Astrocyte (in vitro differentiated cells and primary cell): ENCODE results near the gene KCNJ12. TPM values are rescaled to one million over a fixed set of nuclear protein-coding genes. Genes with fewer than 3 reads are reported as not detected.
"Not testable (repeated sequence)": the region's sequence is repeated elsewhere in the genome, so short reads cannot be mapped to it uniquely, and the experiment has no call there.

Source experiments
- DNase-seq: peaks from one replicate; pipeline ENCODE4 v3.0.0-alpha.2; 2010; ENCODE audit warnings: low read depth
- FAIRE-seq: peaks from 2 replicates; lab custom pipeline; 2011; peaks lifted over from hg19 to GRCh38; lab: Jason Lieb, UNC
- H2AFZ ChIP-seq: 2 replicates; pipeline ENCODE4 v1.6.0; 2012; ENCODE audit warnings: low read depth, low read length, inconsistent platforms
- H3K27ac ChIP-seq: 2 replicates; pipeline ENCODE4 v1.5.1; 2011; ENCODE audit warnings: low read depth, low read length, inconsistent platforms
- H3K27me3 ChIP-seq: 2 replicates; pipeline ENCODE4 v1.6.0; 2011; ENCODE audit warnings: low read length, inconsistent platforms; ENCODE audit not compliant: insufficient read depth
- H3K36me3 ChIP-seq: 2 replicates; pipeline ENCODE4 v1.5.1; 2011; ENCODE audit warnings: low read length, inconsistent platforms; ENCODE audit not compliant: insufficient read depth
- H3K4me1 ChIP-seq: 2 replicates; pipeline ENCODE4 v1.5.1; 2011; ENCODE audit warnings: low read length, inconsistent platforms; ENCODE audit not compliant: insufficient read depth
- H3K4me2 ChIP-seq: 2 replicates; pipeline ENCODE4 v1.6.0; 2012; ENCODE audit warnings: low read length, inconsistent platforms
- H3K4me3 ChIP-seq: 2 replicates; pipeline ENCODE4 v1.5.1; 2011; ENCODE audit warnings: low read depth, mild to moderate bottlenecking, low read length, inconsistent platforms; ENCODE audit not compliant: insufficient read depth
- H3K79me2 ChIP-seq: 2 replicates; pipeline ENCODE4 v1.6.0; 2012; ENCODE audit warnings: mild to moderate bottlenecking, low read length, inconsistent platforms; ENCODE audit not compliant: insufficient read depth
- H3K9ac ChIP-seq: 2 replicates; pipeline ENCODE4 v1.6.0; 2012; ENCODE audit warnings: mild to moderate bottlenecking, low read length, inconsistent platforms
- H3K9me3 ChIP-seq: 2 replicates; pipeline ENCODE4 v1.5.1; 2012; ENCODE audit warnings: low read depth, mild to moderate bottlenecking, low read length, inconsistent platforms; ENCODE audit not compliant: insufficient read depth
- H4K20me1 ChIP-seq: 2 replicates; pipeline ENCODE4 v1.6.0; 2012; ENCODE audit warnings: low read length, inconsistent platforms; ENCODE audit not compliant: insufficient read depth
- H3K27ac Mint-ChIP-seq: one replicate; pipeline ENCODE4 v1.8.0; 2021; ENCODE audit warnings: mild to moderate bottlenecking, mixed read lengths; ENCODE audit not compliant: unreplicated experiment
- H3K27me3 Mint-ChIP-seq: one replicate; pipeline ENCODE4 v1.8.0; 2021; ENCODE audit warnings: low read depth, mixed read lengths; ENCODE audit not compliant: unreplicated experiment
- H3K36me3 Mint-ChIP-seq: one replicate; pipeline ENCODE4 v1.8.0; 2021; ENCODE audit warnings: low read depth, mixed read lengths; ENCODE audit not compliant: unreplicated experiment
- H3K4me1 Mint-ChIP-seq: one replicate; pipeline ENCODE4 v1.8.0; 2021; ENCODE audit warnings: low read depth, mixed read lengths; ENCODE audit not compliant: unreplicated experiment
- H3K4me3 Mint-ChIP-seq: one replicate; pipeline ENCODE4 v1.8.0; 2021; ENCODE audit warnings: mild to moderate bottlenecking, moderate library complexity, mixed read lengths; ENCODE audit not compliant: unreplicated experiment
- H3K9me3 Mint-ChIP-seq: one replicate; pipeline ENCODE4 v1.8.0; 2021; ENCODE audit warnings: mild to moderate bottlenecking, mixed read lengths; ENCODE audit not compliant: unreplicated experiment
- CTCF ChIP-seq: IDR thresholded peaks from 2 replicates; pipeline ENCODE4 v1.5.1; 2011; ENCODE audit warnings: low read depth, mild to moderate bottlenecking, inconsistent platforms, low read length, moderate library complexity; ENCODE audit not compliant: insufficient read depth
- EZH2 ChIP-seq: IDR thresholded peaks from 2 replicates; pipeline ENCODE4 v1.6.1; 2012; ENCODE audit warnings: mild to moderate bottlenecking, low read length, inconsistent platforms; ENCODE audit not compliant: insufficient read depth
- total RNA-seq: library from RNA; stranded (reverse); gene quantifications from 2 replicates; pipeline ENCODE4 v1.2.1, GENCODE V29; 2021

Gene KCNJ12
- total RNA-seq, 1 donor from 2014 or later, result 1.2 TPM

- H3K27me3 Mint-ChIP-seq, result peaks cover 11% of the 10 kb centered on the region
- not testable (repeated sequence) for H3K9me3 ChIP-seq, H3K36me3 Mint-ChIP-seq, H3K4me2 ChIP-seq, H3K4me1 Mint-ChIP-seq, H4K20me1 ChIP-seq, FAIRE-seq, H3K79me2 ChIP-seq, H3K4me3 ChIP-seq, H3K4me3 Mint-ChIP-seq, H3K27ac ChIP-seq, H3K9ac ChIP-seq, H3K4me1 ChIP-seq, H3K36me3 ChIP-seq, H2AFZ ChIP-seq, H3K9me3 Mint-ChIP-seq, H3K27ac Mint-ChIP-seq, H3K27me3 ChIP-seq, DNase-seq
These were observed 32.9 kb upstream of the KCNJ12 start for GRCh38 chr17:21343061-21343949.

- FAIRE-seq, H3K27me3 ChIP-seq, H3K27ac ChIP-seq, H3K36me3 ChIP-seq, H3K4me2 ChIP-seq, H3K36me3 Mint-ChIP-seq, DNase-seq, H3K4me1 ChIP-seq, H3K27ac Mint-ChIP-seq, H3K4me3 ChIP-seq, H4K20me1 ChIP-seq, H3K4me1 Mint-ChIP-seq, H3K9ac ChIP-seq, H3K9me3 ChIP-seq, H2AFZ ChIP-seq, H3K4me3 Mint-ChIP-seq, H3K9me3 Mint-ChIP-seq, H3K79me2 ChIP-seq: not testable (repeated sequence)
- H3K27me3 Mint-ChIP-seq, result peaks cover 11% of the 10 kb centered on the region
These were observed 31.4 kb upstream of the KCNJ12 start for GRCh38 chr17:21344801-21345200.

GRCh38 chr17:21345236-21345635 lies 30.9 kb upstream of the KCNJ12 start:
- no peaks in the 10 kb centered on the region for H4K20me1 ChIP-seq
- no peak overlapping the region for H3K4me3 ChIP-seq
- no peak overlapping the region for H3K4me2 ChIP-seq
- Mint-ChIP-seq H3K27me3 (peaks cover 11% of the 10 kb centered on the region), H3K9me3 (no peaks in the 10 kb centered on the region), H3K4me3 (no peak overlapping the region), H3K27ac (no peak overlapping the region), H3K36me3 (no peaks in the 10 kb centered on the region), H3K4me1 (peaks cover 3% of the 10 kb centered on the region)
- no peak for DNase-seq
- no peaks in the 10 kb centered on the region for H3K36me3 ChIP-seq
- H3K9me3 ChIP-seq, result no peaks in the 10 kb centered on the region
- no peaks in the 10 kb centered on the region for H3K4me1 ChIP-seq
- no peaks in the 10 kb centered on the region for H3K79me2 ChIP-seq
- no peak overlapping the region for H2AFZ ChIP-seq
- no peak overlapping the region for H3K27ac ChIP-seq
- no peak overlapping the region for H3K9ac ChIP-seq
- TF ChIP-seq EZH2, result no peak
- no peak for TF ChIP-seq CTCF
- no peak for FAIRE-seq
- no peaks in the 10 kb centered on the region for H3K27me3 ChIP-seq

GRCh38 chr17:21346107-21346506 lies 30.1 kb upstream of the KCNJ12 start:
- H3K4me2 ChIP-seq, H3K4me1 ChIP-seq, H3K9me3 ChIP-seq, H4K20me1 ChIP-seq, DNase-seq, H3K27me3 ChIP-seq, H3K27ac ChIP-seq, FAIRE-seq, H3K36me3 ChIP-seq, H3K9ac ChIP-seq, H3K36me3 Mint-ChIP-seq, H3K4me3 ChIP-seq, H3K4me3 Mint-ChIP-seq, H2AFZ ChIP-seq, H3K79me2 ChIP-seq, H3K27ac Mint-ChIP-seq, H3K9me3 Mint-ChIP-seq, H3K4me1 Mint-ChIP-seq: not testable (repeated sequence)
- H3K27me3 Mint-ChIP-seq, result peaks cover 11% of the 10 kb centered on the region

- H3K27ac Mint-ChIP-seq, H3K27me3 ChIP-seq, H3K4me1 ChIP-seq, FAIRE-seq, H3K36me3 ChIP-seq, H3K4me2 ChIP-seq, H3K9me3 ChIP-seq, H3K4me1 Mint-ChIP-seq, H3K9ac ChIP-seq, H3K27ac ChIP-seq, H3K79me2 ChIP-seq, H4K20me1 ChIP-seq, H3K4me3 Mint-ChIP-seq, H3K4me3 ChIP-seq, H2AFZ ChIP-seq, H3K36me3 Mint-ChIP-seq, DNase-seq, H3K9me3 Mint-ChIP-seq: not testable (repeated sequence)
- peaks cover 14% of the 10 kb centered on the region for H3K27me3 Mint-ChIP-seq
These were observed 29.4 kb upstream of the KCNJ12 start for GRCh38 chr17:21346651-21347250.
